NCI-H146 (cell line): Measurements from ENCODE around the gene CENPF.

Source experiments
- DNase-seq: peaks from one replicate; lab custom pipeline; 2025; lab: John Stamatoyannopoulos, UW

Gene CENPF

GRCh38 chr1:214708321-214708955 is 105.4 kb downstream of the CENPF start:
- DNase-seq, result no peak

- no peak for DNase-seq
These were observed 106.2 kb downstream of the CENPF start for GRCh38 chr1:214709241-214709640.

GRCh38 chr1:214712737-214713136 is 109.7 kb downstream of the CENPF start:
- no peak for DNase-seq
